DND-41 (cell line): ENCODE data around the gene TNIP3.

Source experiments
- ATAC-seq: fragments of 200-7000 bp; cut with Tn5 transposase; 3 replicates; pipeline ENCODE4 v1.9.1; 2021; ENCODE audit warnings: low read depth; ENCODE audit not compliant: insufficient read depth
- DNase-seq: peaks from one replicate; pipeline ENCODE4 v3.0.0-alpha.2; 2020
- H2AFZ ChIP-seq: 2 replicates; pipeline ENCODE4 v1.6.0; 2012; ENCODE audit warnings: low read depth, low read length
- H3K27ac ChIP-seq: 2 replicates; pipeline ENCODE4 v1.5.1; 2012; ENCODE audit warnings: low read length, inconsistent platforms
- H3K27me3 ChIP-seq: fragments of 200-600 bp; sonication (generic); 2 replicates; pipeline ENCODE4 v1.6.0; 2012; ENCODE audit warnings: low read length, mild to moderate bottlenecking, inconsistent platforms; ENCODE audit not compliant: insufficient read depth, poor library complexity
- H3K36me3 ChIP-seq: 2 replicates; pipeline ENCODE4 v1.5.1; 2012; ENCODE audit warnings: low read length, inconsistent platforms; ENCODE audit not compliant: insufficient read depth
- H3K4me1 ChIP-seq: 2 replicates; pipeline ENCODE4 v1.5.1; 2012; ENCODE audit warnings: mild to moderate bottlenecking, low read length; ENCODE audit not compliant: insufficient read depth
- H3K4me2 ChIP-seq: 2 replicates; pipeline ENCODE4 v1.6.0; 2012; ENCODE audit warnings: mild to moderate bottlenecking, moderate library complexity, low read length, inconsistent platforms; ENCODE audit not compliant: insufficient read depth
- H3K4me3 ChIP-seq, 2 experiments: fragments of 200-600 bp in 1 of 2; shearing (Covaris generic) in 1 of 2; 2 replicates each; pipeline ENCODE4 v1.5.1; 2012 to 2016; ENCODE audit warnings: inconsistent platforms in 2 of 2, low read length in 2 of 2, mild to moderate bottlenecking in 2 of 2, low read depth in 1 of 2, moderate library complexity in 1 of 2
- H3K79me2 ChIP-seq: 2 replicates; pipeline ENCODE4 v1.6.0; 2012; ENCODE audit warnings: low read length, inconsistent platforms; ENCODE audit not compliant: insufficient read depth
- H3K9ac ChIP-seq: 2 replicates; pipeline ENCODE4 v1.6.0; 2012; ENCODE audit warnings: low read depth, mild to moderate bottlenecking, inconsistent platforms, low read length, moderate library complexity
- H3K9me3 ChIP-seq: 2 replicates; pipeline ENCODE4 v1.5.1; 2012; ENCODE audit warnings: low read length, moderate library complexity, mild to moderate bottlenecking, inconsistent platforms; ENCODE audit not compliant: insufficient read depth, severe bottlenecking
- H4K20me1 ChIP-seq: 2 replicates; pipeline ENCODE4 v1.6.0; 2012; ENCODE audit warnings: low read length; ENCODE audit not compliant: insufficient read depth
- EZH2 ChIP-seq: IDR thresholded peaks from 3 replicates; pipeline ENCODE4 v1.6.1; 2012; ENCODE audit warnings: borderline replicate concordance, low read depth, mild to moderate bottlenecking, moderate library complexity, low read length, inconsistent platforms; ENCODE audit not compliant: severe bottlenecking
- TF ChIP-seq, protein P1 (sequence below): IDR thresholded peaks from 2 replicates; pipeline ENCODE4 v1.5.1; 2012; ENCODE audit warnings: borderline replicate concordance, low read length, moderate library complexity, mild to moderate bottlenecking; ENCODE audit not compliant: poor library complexity, severe bottlenecking; ENCODE audit errors: extremely low read depth

The TNIP3 gene

DNA sequence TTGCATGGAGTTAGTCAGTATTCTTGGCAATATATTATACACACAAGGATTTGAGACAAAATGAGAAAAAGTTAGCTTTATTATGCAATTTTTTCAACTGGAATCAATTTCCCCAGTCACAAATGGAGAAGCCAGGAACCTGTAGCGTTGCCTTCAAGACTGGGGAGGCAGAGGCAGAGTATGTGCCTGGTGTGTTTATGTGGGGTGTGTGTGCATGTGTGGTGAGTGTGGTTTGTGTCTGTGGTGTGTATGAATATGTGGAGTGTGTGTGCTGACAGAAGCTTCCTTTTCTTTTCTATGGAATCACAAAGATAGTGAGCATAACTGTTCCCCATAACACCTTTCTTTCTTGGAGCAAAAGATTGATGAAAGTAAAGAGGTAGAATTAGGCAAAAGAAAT lies 37.0 kb downstream of the TNIP3 start:
- 0 out of 2 replicates have a peak, but pooled peaks cover 3% of the 10 kb centered on the region for H3K4me1 ChIP-seq
- DNase-seq: no peak
- no peak overlapping the region for H3K4me2 ChIP-seq
- H4K20me1 ChIP-seq: no peaks in the 10 kb centered on the region
- H3K79me2 ChIP-seq: no peaks in the 10 kb centered on the region
- TF ChIP-seq, protein P1, sequence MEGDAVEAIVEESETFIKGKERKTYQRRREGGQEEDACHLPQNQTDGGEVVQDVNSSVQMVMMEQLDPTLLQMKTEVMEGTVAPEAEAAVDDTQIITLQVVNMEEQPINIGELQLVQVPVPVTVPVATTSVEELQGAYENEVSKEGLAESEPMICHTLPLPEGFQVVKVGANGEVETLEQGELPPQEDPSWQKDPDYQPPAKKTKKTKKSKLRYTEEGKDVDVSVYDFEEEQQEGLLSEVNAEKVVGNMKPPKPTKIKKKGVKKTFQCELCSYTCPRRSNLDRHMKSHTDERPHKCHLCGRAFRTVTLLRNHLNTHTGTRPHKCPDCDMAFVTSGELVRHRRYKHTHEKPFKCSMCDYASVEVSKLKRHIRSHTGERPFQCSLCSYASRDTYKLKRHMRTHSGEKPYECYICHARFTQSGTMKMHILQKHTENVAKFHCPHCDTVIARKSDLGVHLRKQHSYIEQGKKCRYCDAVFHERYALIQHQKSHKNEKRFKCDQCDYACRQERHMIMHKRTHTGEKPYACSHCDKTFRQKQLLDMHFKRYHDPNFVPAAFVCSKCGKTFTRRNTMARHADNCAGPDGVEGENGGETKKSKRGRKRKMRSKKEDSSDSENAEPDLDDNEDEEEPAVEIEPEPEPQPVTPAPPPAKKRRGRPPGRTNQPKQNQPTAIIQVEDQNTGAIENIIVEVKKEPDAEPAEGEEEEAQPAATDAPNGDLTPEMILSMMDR: no peak
- TF ChIP-seq EZH2: no peak
- no peak overlapping the region for H3K4me3 ChIP-seq
- no peaks in the 10 kb centered on the region for H3K9me3 ChIP-seq
- H3K36me3 ChIP-seq: no peaks in the 10 kb centered on the region
- ATAC-seq: peak; percentile 52; the same call in 2 of the 3 replicates
- no peak overlapping the region for H3K27ac ChIP-seq
- H3K9ac ChIP-seq: no peak overlapping the region
- no peak overlapping the region for H2AFZ ChIP-seq
- no peaks in the 10 kb centered on the region for H3K27me3 ChIP-seq

DNA sequence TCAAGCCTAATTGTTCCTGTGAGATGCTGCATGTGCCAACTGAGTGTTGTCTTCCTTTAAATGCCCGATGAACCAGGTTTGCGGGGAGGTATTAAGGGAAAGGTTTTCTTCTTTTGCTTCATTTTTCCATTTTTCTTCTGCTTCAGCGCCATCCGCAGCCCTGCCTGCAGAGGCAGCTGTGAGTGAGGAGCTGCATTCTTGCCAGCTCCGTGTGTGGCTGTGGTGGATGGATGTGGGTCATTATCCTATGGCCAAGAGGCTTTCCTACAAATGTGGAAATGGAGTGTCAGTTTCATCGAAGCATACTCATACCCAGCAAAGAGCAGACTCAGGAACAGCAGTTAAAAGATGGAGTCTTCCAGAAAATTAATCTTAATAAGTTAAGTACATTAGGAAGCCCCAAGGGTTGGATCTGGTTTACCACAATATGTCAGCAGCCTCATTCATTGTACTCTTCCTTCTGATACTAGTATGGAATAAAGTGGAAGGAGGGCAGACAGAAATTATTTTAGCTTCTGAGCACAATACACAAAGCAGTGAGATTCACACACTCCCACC lies 37.6 kb downstream of the TNIP3 start:
- H3K4me1 ChIP-seq: 0 out of 2 replicates have a peak, but pooled peaks cover 3% of the 10 kb centered on the region
- H3K4me3 ChIP-seq: no peak overlapping the region
- H3K27me3 ChIP-seq: no peaks in the 10 kb centered on the region
- H2AFZ ChIP-seq: no peak overlapping the region
- no peak for TF ChIP-seq EZH2
- TF ChIP-seq, protein P1: no peak
- H3K27ac ChIP-seq: no peak overlapping the region
- no peaks in the 10 kb centered on the region for H3K9me3 ChIP-seq
- no peaks in the 10 kb centered on the region for H4K20me1 ChIP-seq
- no peak overlapping the region for H3K9ac ChIP-seq
- H3K79me2 ChIP-seq: no peaks in the 10 kb centered on the region
- no peak for ATAC-seq
- no peak for DNase-seq
- no peak overlapping the region for H3K4me2 ChIP-seq
- H3K36me3 ChIP-seq: no peaks in the 10 kb centered on the region

DNA sequence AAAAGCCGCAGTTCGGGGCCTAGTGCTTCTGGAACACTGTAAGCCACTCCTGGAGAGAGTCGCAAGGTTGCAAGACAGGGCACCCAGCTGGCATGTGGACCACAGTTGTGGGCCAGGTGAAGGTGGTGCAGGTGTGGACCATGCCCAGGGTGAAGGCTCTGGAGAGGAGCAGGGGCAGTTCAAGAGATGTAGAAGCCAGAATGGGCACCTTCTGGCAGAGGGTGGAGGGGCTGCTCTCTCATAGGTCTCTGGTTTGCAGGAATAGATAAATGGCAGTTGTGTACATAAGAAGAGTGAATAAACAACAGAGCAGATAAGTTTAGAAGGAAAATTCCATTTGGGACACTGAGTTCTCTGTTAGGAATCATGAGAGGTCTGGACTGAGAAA lies 38.6 kb downstream of the TNIP3 start:
- TF ChIP-seq EZH2: no peak
- TF ChIP-seq, protein P1: no peak
- ATAC-seq (0 out of 3 replicates have a peak, but pooled peaks have one; percentile 12), DNase-seq (no peak)
- no peaks in the 10 kb centered on the region for H3K27me3 ChIP-seq
- no peak overlapping the region for H2AFZ ChIP-seq
- H3K79me2 ChIP-seq: no peaks in the 10 kb centered on the region
- H4K20me1 ChIP-seq: no peaks in the 10 kb centered on the region
- no peak overlapping the region for H3K4me2 ChIP-seq
- no peak overlapping the region for H3K4me3 ChIP-seq
- no peaks in the 10 kb centered on the region for H3K36me3 ChIP-seq
- H3K9me3 ChIP-seq: no peaks in the 10 kb centered on the region
- no peak overlapping the region for H3K27ac ChIP-seq
- no peak overlapping the region for H3K9ac ChIP-seq
- H3K4me1 ChIP-seq: 0 out of 2 replicates have a peak, but pooled peaks cover 3% of the 10 kb centered on the region

DNA sequence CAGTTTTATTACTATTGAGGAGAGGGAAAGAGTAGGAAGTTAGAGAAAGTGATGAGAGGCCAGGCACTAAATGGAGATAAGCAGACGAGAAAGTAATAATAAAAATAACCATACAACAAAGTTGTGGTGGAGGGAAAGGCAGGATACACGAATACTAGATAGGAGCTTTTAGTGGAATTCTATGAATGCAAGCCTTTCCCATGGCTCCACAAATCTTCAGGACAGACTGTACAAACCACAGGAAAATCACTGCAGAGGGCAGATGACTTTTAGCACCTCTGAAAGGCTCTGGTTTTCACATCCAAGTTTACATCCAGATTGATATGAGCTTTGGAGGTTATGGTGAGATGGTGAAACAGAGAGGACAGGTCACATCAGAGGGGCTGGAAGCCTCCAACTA lies 41.5 kb downstream of the TNIP3 start:
- Histone ChIP-seq H3K27ac (no peak overlapping the region), H3K9me3 (no peaks in the 10 kb centered on the region), H3K9ac (no peak overlapping the region), H3K4me1 (0 out of 2 replicates have a peak, but pooled peaks cover 3% of the 10 kb centered on the region), H2AFZ (no peak overlapping the region), H3K4me2 (no peak overlapping the region), H3K79me2 (no peaks in the 10 kb centered on the region), H3K36me3 (no peaks in the 10 kb centered on the region), H4K20me1 (no peaks in the 10 kb centered on the region), H3K27me3 (no peaks in the 10 kb centered on the region), H3K4me3 (no peak overlapping the region)
- TF ChIP-seq EZH2: no peak
- TF ChIP-seq, protein P1: no peak
- no peak for DNase-seq
- ATAC-seq: no peak
